Left lobe of liver (tissue), 1 donor: ENCODE measurements around the gene ATAT1. TPM values are rescaled to one million over a fixed set of nuclear protein-coding genes. Genes with fewer than 3 reads are reported as not detected.

Source experiments
- total RNA-seq: library from RNA; stranded (reverse); gene quantifications from one replicate; pipeline ENCODE4 v1.2.1, GENCODE V29; 2021
- donor health status: DM: no; HTN: yes; CAD: no.

The ATAT1 gene
- total RNA-seq, 1 donor from 2014 or later = 5.1 TPM

Other genes with a start within 250 kb of the ATAT1 start
- 141 TPM for gene HLA-E, start 137.4 kb upstream of the ATAT1 start, total RNA-seq
- 24.0 TPM for gene GNL1, start 70.4 kb upstream of the ATAT1 start, total RNA-seq
- gene PRR3, start 69.6 kb upstream of the ATAT1 start, total RNA-seq = 2.3 TPM
- gene ABCF1, start 55.4 kb upstream of the ATAT1 start, total RNA-seq = 24.4 TPM
- gene PPP1R10, start 9.6 kb upstream of the ATAT1 start, total RNA-seq = 49.8 TPM
- gene MRPS18B, start 9.0 kb upstream of the ATAT1 start, total RNA-seq = 53.3 TPM
- 13.8 TPM for gene C6orf136, start 20.3 kb downstream of the ATAT1 start, total RNA-seq
- 15.2 TPM for gene DHX16, start 46.1 kb downstream of the ATAT1 start, total RNA-seq
- gene PPP1R18, start 59.8 kb downstream of the ATAT1 start, total RNA-seq = 10.6 TPM
- 1.8 TPM for gene NRM, start 64.1 kb downstream of the ATAT1 start, total RNA-seq
- 13.7 TPM for gene MDC1, start 90.4 kb downstream of the ATAT1 start, total RNA-seq
- gene TUBB, start 93.5 kb downstream of the ATAT1 start, total RNA-seq = 219 TPM
- 45.9 TPM for gene FLOT1, start 115.8 kb downstream of the ATAT1 start, total RNA-seq
- 5.8 TPM for gene IER3, start 117.7 kb downstream of the ATAT1 start, total RNA-seq